GM18870 (cell line): ENCODE data around the gene LAMC3.

Experiments used
- ATAC-seq: cut with Tn5 transposase; IDR thresholded peaks from one replicate; pipeline ENCODE4 v1.9.1; 2021; ENCODE audit warnings: moderate library complexity; ENCODE audit not compliant: unreplicated experiment

Gene LAMC3

DNA sequence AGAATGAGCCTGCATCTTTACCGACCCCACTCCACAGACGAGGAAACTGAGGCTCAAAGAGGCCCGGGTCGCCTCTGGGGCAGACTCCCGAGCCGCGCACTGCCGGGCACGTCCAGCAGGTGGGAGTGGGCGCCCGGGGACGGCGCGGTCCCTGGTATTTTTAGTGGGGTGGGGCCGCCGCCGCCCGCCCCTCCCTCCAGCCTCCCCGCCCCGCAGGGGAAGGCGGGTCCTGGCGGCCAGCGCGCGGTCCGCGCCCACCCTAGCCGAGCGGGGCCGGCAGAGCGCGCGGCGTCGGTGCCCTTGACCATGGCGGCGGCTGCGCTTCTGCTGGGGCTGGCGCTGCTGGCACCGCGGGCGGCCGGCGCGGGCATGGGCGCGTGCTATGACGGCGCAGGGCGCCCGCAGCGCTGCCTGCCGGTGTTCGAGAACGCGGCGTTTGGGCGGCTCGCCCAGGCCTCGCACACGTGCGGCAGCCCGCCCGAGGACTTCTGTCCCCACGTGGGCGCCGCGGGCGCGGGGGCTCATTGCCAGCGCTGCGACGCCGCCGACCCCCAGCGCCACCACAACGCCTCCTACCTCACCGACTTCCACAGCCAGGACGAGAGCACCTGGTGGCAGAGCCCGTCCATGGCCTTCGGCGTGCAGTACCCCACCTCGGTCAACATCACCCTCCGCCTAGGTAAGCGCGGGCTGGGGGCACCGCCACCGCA lies at the start of gene LAMC3:
Gene LAMC3 (plus strand): TSS at position 266 of the 710 bp plus-strand sequence. CDS start 41 bp downstream, at position 307.
- ATAC-seq: no peak

DNA sequence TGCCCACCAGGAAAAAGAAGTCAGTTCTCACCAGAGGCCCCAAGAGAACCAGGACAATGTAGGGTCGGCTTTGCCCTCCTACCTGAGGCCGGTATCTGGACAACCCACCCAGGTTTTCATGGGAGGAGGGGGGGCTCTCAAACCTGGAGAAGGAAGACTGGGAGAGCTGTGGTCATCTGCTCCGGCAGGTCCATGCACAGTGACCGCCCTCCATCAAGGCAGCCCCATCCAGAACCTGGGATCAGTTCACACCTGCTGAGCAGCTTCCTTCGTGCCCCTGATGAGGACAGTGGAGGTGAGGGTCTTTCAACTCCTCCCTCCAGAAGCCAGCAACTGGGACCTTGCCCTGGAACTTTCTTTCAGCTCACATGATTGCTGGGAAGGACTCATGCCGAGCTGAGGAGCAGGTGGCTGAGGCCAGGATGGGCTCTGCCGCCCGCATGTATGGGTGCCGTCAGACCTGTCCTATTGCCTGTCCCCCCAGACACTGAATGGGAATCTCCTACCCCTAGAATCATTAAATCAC lies 49.1 kb upstream of the LAMC3 start:
- no peak for ATAC-seq

DNA sequence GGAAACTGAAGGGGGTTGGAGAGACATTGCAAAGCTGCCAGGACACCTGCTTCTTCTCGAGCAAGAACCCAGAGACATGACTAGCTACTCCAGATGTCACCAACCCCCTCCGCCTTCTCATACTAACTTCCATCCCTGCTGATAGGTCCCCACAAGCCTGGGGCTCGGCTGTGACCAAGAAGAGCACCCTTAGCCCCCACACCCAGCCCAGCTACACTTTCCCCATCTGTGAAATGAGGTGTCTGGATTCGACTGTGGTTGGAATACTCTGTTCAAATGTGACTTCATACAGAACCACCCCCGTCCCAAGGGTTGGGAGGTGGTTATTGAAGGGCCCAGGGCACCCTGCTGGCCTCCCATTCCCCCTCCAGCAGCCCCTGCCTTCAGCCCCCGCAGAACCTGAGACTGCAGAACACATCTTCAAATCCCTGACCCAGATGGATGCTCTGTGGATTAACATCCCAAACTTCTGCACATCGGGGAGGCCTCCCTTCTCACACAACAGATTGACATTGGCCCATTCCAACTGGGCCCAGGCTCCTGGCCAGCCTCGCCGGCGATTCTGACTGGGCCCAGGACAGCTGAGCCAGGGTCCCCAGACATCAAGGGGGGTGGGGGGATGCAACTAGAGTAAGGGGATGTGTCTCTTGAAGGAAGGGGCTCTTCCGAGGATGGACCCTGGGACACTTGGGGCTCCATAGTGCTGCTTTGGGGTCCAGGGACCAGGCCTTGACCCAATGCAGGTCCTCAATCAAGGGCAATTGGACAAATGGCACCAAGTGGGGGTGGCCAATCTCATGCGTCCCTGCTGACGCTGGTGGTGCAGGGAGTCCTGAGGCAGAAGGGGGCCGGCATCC lies 48.2 kb upstream of the LAMC3 start:
- no peak for ATAC-seq

DNA sequence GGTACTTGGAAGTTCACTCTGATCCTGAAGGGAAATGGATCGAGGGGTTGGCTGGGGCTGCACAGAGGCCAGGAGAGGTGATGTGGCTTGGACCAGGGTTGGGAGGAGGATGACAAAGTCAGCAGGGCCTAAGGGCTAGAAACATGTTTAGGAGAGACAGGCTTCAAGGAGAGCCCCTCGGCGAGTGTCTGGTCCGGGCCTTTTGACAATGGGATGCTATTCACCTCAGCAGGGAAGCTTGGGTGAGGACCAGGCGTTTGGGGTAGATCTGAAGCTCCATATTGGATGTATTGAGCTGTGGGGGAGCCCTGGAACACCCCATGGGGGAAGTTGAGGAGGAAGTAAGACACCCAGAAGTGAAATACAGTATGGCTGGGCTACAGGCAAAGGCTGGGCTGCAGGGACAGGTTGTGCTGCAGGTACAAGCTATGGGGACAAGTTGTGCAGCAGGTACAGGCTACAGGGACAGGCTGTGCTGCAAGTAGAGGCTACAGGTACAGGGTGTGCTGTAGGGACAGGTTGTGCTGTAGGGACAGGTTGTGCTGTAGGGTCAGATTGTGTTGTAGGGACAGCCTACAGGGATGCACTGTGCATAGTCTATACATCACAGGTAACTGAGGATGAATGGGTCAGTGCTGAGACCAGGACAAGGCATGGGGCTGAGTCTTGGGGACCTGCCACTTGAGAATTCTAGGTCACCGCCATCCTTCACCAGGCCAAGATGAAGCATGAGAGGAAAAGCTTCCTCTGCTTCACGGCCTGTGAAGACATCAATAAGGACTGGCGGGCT lies 47.3 kb upstream of the LAMC3 start:
- ATAC-seq: no peak

DNA sequence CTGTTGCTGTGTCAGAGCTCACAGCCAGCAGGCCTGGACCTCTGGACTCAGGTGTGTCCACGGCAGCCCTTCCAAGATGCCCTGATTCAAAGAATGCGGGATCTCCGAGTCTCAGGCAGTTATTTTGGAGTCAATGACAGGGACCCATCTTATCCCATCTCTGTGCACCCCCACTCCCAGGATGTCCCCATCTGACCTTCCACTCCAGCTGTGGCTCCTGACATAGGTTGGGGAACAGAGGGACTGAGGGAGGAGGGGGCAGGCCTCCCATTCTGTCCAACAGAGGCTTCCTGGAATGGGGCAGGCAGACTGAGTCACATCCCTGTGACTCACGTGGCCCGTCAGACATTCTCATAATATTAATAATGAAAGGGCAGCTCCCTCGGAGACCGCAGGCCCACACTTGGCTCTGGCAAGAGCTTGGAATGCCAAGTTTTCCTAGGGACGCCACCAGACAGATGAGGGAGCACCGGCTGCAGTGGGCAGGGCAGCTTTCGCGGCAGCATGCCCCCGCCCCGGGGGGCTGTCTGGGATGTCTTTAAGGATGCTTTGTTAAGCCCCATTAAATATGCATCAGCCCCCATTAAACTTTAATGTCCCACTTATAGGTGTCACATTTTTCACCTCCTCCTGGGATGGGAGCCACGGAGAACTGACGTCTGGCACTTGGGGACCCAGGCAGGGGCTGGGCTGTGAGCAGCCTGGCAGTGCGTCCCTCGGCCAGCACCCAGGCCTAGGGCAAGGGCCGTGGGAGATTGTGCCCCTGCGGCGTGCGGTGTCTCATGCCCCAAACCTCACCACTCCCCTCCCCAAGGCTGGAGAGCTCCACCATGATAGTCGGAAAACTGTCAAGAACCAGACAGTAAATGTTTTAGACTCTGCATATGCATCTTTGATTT lies 46.3 kb upstream of the LAMC3 start:
- no peak for ATAC-seq

DNA sequence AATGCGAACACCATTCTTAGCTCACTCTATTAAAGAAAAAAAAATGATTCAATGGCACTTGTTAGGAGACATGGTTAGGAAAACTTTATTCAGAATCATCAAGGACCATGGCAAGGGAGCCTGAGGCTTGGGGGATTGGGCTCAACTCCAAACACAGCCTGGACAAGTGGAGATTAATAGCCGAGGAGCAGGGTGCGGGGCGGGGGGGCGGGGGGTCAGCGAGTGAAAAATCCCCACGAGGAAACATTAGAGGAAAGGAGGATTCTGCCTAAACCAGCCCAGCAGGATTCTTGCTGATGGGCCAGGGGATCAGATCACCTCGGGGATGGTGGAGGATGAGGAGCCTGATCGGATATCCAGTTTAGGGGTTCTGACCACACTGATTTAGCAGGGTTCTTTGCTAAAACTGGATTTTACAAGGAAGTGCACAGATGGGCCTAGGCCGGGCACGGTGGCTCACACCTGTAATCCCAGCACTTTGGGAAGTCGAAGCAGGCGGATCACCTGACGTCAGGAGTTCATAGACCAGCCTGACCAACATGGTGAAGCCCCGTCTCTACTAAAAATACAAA lies 45.6 kb upstream of the LAMC3 start:
- no peak for ATAC-seq

DNA sequence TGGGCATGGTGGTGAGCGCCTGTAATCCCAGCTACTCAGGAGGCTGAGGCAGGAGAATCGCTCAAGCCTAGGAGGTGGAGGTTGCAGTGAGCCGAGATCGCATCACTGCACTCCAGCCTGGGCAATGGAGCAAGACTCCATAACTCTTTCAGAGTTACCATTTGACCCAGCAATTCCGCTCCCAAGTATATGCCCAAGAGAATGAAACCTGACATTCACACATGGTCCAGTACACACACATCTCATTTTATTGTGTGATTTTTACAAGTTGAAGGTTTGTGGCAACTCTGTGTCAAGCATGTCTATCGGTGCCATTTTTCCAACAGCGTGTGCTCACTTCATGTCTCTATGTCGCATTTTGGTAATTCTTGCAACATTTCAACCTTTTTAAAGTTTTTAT lies 45.1 kb upstream of the LAMC3 start:
- no peak for ATAC-seq

DNA sequence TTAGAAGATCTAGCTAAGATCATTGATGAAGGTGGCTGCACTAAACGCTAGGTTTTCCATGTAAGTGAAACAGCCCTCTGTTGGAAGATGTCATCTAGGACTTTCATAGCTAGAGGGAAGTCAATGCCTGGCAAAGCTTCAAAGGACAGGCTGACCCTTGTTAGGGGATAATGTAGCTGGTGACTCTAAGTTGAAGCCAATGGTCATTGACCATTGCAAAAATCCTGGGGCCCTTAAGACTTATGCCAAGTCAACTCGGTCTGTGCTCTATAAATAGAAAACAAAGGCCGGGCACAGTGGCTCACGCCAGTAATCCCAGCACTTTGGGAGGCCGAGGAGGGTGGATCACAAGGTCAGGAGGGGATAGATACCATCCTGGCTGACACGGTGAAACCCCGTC lies 43.3 kb upstream of the LAMC3 start:
- no peak for ATAC-seq

DNA sequence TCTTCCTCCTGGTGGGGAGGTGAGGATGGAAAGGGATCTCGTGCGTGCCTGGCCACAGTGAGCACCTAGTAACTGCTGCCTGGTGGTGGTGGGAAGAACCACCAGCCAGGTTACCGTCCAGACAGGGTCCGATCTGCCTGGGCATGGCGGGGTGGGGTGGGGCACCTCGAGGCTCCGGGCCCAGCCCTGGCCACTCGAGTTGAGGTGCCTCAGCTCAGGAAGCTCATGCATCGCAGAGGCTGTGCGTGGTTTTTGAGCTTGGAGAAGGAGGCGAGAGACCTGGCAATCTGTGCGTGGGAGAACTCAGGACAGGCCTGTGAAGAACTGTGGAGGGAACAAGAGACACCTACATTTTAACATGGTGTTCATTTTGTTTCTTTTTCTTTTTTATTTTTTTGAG lies 38.9 kb upstream of the LAMC3 start:
- no peak for ATAC-seq

DNA sequence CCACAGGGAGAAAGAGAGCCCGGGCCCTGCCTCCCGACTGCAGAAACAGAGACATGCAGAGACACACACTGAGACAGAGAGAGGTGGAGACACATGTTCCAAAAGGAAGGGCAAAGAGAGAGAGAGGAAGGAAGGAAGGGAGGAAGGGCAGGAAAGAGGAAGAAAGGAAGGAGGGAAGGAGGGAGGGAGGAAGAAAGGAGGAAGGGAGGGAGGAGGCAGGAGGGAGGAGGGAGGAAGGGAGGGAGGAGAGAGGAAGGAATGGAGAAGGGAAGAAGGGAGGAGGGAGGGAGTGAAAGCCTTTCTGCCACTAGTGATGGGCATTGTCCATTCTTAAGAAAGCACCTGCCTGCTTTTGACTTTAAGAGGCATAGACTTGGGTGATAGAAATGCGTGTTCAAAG lies 38.1 kb upstream of the LAMC3 start:
- ATAC-seq: no peak

DNA sequence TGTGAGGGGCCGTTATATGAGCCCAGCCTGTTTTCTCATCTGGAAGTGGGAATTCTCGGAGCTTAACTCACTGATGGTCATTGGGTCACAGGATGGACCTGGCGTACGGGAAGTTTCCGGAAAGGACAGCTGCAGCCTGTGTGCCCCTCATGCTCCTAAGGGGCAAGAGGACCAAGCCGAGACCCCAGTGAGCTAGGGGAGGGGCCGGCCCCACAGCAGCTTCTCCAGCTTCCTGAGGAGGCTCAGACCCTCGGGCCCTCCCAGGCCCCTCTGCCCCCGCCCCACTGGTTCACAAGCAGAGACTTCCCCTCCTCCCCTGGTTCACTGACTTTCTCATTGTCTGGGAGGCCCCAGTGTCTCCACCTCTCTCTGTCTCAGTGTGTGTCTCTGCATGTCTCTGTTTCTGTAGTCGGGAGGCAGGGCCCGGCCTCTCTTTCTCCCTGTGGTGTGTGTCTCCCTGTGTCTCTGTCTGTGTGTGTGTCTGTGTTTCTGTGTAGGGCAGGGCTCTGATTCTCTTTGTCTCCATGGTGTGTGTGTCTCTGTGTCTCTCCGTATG lies 37.6 kb upstream of the LAMC3 start:
- no peak for ATAC-seq

DNA sequence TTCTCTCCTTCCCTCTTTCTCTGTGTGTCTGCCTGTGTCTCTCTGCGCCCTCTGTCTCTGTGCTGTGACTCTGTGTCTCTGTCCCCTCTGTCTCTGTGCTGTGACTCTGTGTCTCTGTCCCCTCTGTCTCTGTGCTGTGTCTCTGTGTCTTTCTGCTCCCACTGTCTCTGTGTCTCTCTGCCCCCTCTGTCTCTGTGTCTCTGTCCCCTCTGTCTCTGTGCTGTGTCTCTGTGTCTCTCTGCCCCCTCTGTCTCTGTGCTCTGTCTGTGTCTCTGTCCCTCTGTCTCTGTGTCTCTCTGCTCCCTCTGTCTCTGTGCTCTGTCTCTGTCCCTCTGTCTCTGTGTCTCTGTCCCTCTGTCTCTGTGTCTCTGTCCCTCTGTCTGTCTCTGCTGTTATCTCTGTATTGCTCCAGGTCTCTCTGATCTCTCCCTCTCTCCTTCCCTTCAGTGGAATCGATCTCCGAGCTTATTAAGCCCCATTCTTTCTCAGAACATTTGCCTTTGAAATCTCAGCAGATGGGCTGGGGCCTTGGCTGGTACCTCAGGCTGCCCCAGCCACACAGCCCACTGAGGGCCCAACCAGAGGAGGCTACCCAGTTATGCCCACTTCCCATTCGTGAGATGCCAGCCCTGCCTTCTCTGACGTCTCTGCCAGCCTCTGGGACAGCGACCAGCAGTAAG lies 36.6 kb upstream of the LAMC3 start:
- no peak for ATAC-seq

DNA sequence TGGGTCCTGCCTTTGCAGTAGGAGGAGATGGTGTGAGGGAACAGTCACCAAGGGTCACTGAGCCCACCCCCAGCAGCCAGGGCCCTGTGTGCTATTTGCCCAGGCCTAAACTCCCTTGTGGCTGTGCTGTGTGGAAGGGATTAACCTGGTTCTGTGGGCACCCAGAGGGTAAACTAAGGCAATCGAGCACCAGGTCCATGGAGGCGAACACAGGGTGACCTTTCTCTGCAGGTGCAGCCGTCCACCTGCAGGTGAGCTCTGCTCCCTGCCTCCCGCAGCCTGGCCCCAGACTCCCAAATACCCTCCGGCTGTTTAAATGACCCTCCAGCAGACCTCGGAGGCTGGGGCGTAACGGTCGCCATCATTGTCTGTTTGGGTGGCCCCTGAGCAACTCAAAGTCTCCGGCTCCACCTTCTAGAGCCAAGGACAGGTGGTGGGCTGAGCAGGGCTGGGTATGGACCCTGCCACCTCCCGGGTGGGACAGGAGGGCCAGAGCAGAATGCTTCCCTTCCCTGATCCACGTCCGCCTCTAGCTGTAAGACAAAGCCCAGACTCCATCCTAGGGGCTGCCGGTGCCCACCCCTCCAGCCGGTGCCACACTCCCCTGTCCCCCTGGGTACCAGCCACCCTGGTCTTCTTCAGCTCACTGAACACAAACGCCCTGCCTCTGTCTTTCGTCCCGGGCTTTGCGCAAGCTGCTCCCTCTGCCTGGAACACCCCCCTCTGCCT lies 35.9 kb upstream of the LAMC3 start:
- no peak for ATAC-seq

DNA sequence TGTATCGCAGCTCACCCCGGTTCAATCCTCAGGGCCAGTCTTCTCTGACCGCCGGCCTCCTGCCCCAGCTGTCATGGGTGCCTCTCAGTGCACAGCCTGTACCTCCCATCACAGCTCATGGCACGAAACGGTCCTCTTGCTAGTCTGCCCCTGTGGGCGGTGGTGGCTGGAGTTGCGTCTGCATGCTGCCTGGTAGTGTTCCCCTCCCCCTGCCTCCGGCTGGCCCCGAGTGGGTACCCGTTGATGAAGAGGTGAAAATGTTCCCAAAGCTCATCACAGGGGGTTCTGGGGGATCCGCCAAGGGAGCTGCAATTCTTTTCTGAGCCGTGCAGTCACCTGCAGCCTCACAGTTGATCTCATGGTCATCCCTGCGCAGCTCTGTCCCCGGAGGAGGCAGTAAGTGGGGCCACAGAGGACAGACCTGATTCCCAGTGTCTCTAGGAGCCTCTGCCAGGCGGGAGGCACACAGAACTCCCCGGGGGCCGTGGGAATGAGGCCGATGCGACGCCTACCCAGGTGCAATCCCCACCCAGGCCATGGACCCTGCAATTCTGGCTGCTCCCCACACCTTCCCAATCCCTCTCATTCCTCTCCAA lies 35.2 kb upstream of the LAMC3 start:
- no peak for ATAC-seq

DNA sequence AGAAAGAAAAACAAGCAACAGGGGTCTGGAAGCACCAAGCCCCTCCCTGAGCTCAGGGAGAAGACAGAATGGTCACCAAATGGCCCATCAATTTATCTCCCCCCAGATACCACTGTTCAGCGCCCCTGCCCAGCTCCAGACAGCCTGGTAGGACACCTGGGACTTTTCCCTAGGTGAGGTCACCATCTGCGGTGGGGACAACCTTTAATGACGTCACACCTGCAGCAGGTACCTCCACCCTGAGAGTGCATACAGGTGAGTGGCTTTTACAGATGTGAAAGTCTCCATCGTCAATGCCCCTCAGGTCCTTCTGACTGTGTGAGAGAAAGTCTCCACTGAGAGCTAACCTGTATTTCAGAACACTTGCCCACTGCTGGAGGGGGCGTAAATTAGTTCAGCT lies 34.3 kb upstream of the LAMC3 start:
- ATAC-seq: no peak

DNA sequence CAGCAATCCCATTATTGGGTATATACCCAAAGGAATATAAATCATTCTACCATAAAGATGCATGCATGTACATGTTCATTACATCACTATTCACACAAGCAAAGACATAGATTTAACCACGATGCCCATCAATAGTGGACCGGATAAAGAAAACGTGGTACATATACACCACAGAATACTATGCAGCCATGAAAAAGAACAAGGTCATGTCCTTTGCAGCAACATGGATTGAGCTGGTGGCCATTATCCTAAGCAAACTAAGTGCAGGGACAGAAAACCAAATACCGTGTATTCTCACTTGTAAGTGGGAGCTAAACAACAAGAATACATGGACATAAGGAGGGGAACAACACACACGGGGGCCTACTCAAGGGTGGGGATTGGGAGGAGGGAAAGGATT lies 33.8 kb upstream of the LAMC3 start:
- ATAC-seq: no peak

DNA sequence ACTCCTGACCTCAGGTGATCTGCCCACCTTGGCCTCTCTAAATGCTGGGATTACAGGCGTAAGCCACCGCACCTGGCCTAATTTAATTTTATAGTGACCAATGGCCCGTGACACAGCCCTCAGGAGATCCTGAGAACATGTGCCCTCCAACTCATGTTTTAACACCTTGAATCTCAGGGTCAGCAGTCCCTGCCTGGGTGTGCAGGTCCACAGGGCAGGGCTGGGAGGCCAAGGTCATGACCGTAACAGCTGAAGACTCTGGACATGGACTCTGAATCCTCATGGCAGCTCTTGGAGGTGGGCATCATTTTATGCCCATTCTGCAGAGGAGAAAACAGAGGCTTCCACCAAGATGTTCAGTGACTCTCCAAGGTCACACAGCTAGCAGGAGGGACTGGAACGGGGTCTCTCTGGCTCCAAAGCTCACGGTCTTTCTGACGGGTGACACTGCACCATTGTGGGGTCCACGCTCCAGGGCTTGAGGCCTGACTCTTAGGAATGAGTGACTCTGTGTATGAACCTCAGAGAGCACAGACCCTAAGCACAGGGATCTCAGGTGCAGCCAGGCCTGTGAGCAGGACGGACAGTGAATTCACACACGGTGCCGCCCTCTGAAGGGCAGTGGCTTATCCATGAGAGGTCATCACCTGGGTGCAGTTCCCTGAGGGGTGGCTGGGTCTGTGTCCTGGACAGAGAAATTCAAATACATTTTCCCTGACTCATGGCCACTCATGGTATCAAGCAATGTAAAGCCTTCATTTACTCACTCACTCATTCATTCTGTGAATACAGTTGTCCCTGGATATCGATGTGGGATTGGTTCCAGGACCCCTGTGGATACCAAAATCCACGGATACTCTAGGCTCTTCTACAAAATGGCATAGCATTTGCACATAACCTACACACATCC lies 32.8 kb upstream of the LAMC3 start:
- no peak for ATAC-seq
